GM19025 (cell line): ENCODE results near the gene CLCA2.

Experiments used
- ATAC-seq: cut with Tn5 transposase; IDR thresholded peaks from one replicate; pipeline ENCODE4 v1.9.1; 2021; ENCODE audit warnings: mild to moderate bottlenecking, low read depth, moderate library complexity; ENCODE audit not compliant: unreplicated experiment

Gene CLCA2

DNA sequence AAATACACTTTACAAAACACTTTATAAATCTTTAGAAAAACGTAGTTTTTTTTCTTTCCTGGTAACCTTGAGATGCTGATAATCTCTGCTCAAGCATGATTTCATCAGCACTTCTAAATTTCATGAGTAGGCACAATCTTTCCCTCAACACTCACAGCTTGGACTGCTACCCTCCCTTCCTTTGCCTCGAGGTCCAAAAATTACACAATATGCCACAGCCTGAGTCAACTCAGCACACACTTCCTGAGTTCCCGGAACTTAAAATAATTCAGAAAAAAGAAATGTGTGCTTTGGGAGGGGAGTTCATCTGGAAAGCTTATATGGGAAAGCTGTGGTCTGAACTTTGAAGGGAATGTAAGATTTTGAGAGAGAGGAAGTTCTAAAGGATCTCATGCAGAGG lies 5.9 kb downstream of the CLCA2 start:
- ATAC-seq = no peak

DNA sequence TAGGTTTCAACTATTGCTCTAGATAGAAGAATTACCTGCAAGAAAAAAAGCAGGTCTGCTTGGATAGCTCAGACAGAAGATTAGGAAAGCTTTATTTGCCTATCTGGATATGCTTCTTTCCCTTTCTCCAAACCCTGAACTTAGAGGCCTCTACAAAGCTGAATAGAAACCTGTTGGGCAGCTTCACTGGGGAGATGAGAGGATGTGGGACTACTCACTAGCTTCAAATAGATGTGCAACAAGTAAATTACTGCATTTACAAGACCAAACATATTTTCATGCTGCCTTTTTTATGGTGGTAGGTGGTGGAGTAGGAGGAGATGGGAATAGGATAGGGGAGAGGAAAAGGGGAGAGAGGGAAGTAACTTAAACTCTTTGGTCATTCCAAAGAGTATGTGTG lies 6.4 kb downstream of the CLCA2 start:
- no peak for ATAC-seq

DNA sequence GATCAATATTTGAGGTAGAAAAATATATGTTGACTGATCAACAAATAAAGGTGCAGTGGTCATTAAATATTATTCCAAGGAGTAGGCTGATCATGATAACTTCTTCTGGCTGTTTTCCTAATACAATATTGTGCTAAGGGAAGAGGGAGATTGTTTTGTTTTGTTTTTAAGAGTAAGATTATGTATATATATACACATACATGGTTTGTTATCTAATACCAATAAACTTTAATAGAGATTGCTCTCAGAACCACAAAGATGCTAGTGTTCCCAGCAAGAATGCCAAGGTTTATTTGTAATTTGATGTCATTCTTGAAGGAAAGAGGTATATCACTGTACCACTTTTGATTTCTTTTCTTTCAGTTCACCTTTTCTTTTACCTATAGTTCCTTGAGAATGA lies 10.1 kb downstream of the CLCA2 start:
- ATAC-seq = no peak

DNA sequence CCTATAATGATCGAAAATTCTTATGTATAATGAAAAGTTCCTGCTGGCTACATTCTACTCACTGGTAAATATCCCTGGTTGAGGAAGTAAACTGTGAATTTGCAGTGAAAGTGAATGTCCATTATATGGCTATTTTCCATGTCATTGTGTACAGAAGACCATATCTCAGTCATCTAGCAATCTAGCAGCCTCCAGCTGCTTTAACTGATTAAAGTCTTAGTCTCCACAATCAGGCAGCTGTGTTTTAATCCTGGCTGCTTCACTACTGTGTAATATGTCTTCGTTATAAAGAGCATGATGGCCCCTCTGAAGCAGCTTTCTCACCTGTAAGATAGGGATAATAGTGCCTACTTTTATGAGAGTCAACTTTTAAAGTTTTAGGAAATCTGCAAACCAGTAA lies 11.4 kb downstream of the CLCA2 start:
- ATAC-seq = no peak

DNA sequence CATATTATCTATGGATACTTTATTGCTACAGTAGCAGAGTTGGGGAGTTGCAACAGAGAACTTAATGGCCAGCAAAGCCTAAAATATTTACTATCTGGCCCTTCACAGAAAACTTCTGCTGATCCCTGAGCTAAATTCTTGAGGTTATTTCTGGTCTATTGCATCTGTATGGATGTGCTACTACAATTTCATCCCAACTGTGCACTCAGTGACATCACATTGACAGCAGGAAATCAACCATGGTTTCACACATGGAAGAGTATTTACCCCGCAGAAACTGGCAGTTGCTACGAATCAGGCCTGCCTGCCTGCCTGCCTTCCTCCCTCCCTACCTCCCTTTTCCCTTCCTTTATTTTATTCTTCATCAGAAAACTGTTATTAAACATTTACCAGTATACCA lies 12.1 kb downstream of the CLCA2 start:
- ATAC-seq = no peak

DNA sequence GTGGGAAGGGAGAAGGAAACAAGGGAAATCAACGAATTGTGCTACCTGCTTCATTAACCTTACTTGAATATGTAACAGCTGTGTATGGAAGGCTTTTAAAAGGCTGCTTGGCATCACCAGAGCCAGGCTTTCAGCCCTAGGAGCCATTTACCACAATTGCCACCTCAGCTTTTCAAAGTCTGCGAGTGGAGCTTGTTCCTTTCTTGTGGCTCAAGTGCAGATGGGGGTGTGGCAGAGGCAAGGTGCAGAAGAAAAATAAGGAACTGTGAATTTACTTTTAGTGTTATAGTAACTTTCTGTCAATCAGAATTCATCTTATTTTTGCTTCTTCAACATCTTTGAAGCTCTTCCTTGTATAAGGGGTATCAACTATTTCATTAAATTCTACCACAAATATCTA lies 17.6 kb downstream of the CLCA2 start:
- ATAC-seq = no peak

DNA sequence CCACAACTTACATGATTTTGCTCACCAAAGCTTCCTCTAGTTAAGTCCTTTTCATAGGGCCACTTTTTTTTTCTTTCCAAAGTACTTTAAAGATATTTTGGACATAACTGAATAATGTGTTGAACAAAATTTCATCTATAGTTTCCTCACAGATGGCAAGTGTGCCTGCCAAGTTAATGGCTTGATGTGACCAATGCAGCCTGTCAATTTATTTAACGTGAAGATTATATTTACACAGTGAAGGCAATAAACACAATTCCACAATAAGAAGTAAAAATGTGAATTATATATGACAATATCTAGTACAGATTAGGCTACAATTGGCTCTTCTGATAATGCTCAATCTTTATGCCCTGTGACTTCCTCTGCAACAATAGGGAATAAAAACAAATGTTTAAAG lies 18.0 kb downstream of the CLCA2 start:
- no peak for ATAC-seq

DNA sequence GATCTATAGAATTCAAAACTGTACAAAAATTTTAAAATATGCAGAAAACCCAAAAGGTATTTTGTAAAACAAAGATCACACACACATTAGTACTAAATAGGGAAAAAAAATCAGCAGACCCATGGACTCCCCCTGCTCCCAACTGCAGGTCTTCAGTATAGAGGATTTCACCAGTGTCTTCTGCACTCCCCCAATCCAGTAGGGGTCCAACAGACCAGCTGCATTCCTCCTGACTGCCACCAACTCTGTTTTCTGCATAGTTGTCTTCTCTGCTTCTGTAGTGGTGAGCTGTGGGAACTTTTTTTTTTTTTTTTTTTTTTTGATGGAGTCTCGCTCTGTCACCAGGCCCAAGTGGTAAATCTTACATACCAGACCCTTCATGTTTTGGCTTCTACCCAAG lies 21.9 kb downstream of the CLCA2 start:
- no peak for ATAC-seq

DNA sequence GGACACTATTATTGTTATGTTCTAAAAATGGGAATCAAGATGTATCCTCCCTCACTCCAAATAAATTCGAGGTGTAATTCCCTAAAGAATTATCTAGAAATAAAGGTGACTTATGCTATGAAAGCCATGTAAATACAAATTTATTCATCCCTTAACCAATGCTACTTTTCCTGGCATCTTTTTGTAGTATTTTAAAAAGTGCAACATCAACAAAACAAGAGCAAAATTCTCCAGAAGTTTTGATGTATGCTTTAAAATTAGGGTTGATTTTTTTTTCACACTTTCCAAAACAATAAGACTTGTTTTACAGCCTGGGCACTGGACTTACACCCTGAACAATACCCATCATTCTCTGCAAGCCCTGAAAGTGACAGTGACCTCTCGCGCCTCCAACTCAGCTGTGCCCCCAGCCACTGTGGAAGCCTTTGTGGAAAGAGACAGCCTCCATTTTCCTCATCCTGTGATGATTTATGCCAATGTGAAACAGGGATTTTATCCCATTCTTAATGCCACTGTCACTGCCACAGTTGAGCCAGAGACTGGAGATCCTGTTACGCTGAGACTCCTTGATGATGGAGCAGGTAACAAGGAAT lies 23.3 kb downstream of the CLCA2 start:
- no peak for ATAC-seq

DNA sequence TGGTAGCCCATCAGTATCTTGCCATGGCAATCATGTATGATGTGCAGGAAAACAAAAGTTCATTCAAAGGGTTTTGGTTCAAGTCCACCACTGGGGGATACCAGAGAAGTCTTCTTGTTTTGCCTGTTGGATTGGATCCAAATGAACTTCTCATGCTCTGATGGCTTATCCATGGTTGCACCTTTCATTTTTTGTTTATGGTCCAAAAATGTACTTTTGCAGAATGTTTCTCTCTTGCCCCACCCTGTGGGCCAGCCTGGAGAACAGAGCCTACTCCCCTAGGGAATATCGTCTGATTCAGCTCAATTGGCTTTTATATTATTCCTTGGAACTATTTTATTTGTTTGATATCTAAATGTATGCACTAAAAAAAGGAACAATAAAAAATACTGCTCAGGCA lies 24.7 kb downstream of the CLCA2 start:
- no peak for ATAC-seq

DNA sequence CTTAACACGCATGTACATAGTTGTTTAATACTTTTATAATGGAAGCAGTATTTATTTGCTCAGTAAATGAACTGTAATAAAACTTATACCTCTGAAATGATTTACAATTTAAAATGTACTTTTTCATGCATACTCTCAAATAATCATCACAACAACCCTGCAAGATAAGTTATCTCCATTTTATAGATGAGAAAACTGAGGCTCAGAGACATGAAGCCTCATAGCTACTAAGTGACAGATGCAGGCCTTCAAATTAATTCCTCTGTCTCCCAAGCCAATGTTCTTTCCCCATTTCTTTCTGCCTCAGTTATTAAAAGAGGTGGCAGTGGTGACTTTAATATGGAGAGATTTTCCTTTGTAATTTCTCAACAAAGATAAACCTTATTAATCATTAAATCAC lies 25.1 kb downstream of the CLCA2 start:
- no peak for ATAC-seq

DNA sequence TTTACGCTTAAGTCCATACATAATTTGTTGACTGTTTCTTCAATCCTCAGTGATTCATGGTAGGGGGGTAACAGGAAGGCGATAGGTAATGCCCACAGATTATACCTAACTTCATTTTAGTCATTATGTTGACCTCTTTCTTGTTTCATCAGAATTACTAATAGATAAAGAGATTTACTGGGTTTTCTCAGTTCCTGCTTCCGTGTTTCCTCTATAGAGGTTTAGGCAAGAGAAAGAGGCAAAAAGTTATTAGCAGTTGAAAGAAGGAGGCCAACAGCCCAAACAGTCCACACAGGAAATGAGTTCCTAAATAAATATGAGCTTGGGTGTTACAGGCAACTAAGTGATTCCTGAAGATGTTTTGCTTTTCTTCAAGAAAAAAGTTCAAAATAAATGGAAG lies 26.9 kb downstream of the CLCA2 start:
- no peak for ATAC-seq

DNA sequence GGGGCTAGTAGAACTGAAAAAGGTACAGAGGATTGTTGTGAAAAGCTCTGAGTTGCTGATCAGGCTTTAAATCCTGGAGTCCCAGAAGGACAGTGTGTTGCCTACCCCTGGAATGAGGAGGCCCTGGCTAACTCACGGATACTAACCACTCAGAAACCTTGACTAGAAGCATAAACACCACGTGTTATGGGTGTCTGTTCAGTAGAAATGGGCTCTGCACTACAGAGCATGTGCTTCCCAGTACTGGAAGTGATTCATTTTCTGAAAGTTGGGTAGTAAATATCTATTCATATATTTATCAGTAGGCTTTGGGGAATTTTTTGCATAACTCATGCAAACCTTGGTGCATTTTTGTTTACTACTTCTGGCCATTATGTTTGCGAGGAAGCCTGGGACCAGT lies 29.7 kb downstream of the CLCA2 start:
- ATAC-seq = no peak

DNA sequence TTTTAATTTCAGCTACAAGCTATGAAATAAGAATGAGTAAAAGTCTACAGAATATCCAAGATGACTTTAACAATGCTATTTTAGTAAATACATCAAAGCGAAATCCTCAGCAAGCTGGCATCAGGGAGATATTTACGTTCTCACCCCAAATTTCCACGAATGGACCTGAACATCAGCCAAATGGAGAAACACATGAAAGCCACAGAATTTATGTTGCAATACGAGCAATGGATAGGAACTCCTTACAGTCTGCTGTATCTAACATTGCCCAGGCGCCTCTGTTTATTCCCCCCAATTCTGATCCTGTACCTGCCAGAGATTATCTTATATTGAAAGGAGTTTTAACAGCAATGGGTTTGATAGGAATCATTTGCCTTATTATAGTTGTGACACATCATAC lies 31.1 kb downstream of the CLCA2 start:
- no peak for ATAC-seq

DNA sequence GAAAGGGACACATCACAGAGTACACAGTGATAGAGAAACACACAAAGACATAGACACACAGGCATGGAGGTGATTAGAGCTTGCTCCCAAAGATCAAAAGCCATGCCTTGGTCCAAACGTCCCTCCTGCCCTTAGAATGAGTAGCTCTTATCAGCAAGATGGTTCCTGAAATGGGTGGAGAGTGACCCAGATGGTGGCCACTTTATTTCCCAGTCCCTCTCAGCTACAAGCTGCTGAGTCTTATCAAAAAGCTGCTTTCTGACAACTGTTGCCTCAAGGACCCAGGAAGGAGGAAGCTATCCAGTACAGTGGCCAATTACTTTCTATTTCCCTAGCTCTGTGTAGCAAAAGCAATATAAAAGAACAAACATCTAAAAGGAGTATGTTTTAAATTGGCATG lies 37.0 kb downstream of the CLCA2 start:
- ATAC-seq = no peak

DNA sequence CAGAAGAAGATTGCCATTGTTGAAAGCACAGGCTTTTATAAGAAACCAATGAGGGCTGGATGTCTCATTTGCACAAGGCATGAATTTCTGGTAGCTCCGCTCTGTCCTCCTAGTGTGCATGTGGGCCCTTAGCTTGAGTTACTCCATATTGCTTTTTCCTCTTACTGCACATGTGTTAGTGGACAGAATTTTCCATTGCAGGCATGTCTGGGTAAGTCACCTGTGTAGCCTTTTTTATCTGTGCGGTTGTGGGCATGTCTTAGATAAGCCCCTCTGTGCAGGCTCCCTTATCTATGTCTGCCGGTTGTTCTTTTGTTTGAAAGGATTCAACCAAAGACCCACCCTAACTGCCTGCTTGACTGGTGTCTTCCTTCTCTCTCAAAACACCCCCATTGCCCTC lies 37.5 kb downstream of the CLCA2 start:
- ATAC-seq = no peak

DNA sequence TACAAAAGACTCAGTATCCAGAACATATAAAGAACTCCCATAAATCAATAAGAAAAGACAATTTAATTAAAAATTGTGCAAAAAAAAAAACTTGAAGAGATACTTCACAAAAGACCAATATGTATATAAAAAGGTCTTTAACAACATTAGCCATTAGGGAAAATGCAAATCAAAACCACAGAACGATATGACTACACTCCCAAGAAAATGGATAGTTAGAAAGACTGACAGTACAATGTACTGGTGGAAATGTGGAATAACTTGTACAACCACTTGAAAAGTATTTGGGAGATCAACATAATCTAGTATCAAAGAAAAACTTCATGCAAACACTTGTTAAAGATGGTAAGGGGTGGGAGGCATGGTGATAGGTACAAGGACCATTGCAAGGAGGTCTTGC lies 40.8 kb downstream of the CLCA2 start:
- no peak for ATAC-seq

DNA sequence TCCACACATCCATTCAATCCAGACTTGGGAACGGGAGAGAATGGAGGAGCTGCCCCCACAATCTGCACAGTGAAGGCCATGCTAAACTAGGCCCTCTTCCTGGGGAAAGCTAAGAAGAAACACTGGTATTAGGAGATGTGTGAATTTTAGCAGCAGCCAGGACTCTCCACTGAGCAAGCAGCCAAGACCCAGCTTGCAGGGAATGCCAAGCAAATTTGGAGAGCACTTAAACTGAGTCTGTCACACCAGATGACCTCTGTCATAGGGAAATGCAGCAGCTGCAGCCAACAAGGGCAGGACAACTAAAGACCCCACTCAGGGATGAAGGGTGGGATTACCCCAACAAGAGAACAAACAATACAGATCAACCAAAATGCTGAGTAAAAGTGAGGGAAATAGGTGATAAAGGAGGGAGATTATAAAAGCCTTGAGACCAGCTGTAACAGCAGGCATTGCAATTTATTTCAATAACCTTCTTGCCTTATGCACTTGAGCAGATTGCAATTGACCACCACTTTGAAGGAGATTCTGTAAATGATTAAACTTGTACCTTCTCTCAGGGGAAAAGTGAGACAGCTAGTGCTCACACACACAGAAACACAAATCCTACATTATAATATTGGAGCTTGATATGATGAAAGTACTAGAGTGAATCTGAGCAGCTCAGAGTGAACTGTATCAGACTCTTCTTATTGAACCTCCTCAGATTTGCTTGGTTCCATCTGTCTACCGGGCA lies 42.3 kb downstream of the CLCA2 start:
- ATAC-seq = no peak

DNA sequence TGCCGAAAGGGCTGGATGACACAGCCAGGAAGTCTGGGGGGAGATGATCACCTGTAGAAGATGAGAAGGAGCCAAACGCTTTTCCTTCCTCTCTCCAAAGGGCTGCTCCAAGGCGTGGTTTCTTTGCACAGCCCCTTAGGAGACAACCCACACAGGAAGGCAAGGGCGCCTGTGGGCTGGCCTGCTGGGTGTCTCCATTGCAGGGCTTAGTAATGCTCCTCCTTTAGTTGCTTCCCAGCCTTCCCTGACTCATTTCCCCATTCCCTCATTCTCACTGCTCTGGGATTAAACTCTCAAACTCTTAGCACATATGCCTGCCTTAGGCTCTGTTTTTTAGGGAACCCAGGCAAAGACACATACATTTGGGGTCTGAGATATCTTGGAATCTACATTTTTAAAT lies 43.0 kb downstream of the CLCA2 start:
- ATAC-seq = no peak

DNA sequence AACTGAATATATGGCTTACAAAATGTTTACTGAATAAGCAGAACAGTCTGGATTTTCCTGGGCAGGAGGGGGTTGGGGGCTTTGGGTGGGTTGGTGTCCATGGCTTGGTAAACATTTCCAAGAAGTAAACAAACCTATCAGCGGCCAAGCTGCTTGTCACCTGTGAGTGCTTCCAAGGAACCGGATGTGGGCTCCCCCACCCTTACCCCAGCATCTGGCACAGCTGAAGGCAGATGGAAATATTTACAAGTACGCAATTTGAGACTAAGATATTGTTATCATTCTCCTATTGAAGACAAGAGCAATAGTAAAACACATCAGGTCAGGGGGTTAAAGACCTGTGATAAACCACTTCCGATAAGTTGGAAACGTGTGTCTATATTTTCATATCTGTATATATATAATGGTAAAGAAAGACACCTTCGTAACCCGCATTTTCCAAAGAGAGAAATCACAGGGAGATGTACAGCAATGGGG lies 44.6 kb downstream of the CLCA2 start, which contains the start of gene CLCA1:
CLCA1 (plus strand) TSS at position 427 of the 477 bp plus-strand sequence; CDS start at position 472, 45 bp downstream.
- no peak for ATAC-seq

DNA sequence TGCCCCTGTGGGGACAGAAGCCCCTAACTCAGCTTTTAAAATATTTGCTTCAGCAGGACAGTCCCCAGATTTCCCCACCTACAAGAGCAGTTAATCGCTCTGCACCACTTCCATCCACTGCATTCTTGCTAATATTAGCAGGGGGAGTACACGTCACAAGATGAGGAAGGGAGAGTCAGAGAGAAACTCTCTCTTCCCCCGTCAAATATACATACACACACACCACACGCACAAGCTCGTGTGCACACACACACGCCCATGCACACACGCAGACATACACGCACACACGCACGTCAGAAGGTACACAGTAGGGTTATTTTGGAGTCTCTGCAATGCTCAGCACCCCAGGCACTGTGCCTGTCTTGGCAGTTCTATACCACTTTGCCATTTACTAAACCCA lies 46.9 kb downstream of the CLCA2 start:
- ATAC-seq = no peak

DNA sequence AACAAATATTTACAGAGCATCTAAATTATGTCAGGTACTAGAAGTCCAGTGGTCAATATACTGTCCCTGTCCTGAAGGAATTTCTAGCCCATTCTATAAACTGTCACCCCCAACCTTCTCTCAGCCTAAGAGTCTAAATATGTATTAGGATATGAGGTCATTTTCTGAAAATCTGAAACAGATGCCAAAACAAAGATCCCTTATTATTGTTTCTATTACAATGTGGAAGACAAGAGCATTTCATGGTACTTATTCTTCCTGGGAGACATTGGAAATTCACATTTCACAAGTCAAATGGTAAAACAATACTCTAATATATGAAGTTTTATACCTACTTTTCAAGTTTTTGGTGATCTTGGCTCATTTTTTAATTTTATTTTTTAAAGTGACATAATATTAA lies 47.3 kb downstream of the CLCA2 start:
- ATAC-seq = no peak
